ENCODE measurements around the gene RGL1. TPM values are rescaled to one million over a fixed set of nuclear protein-coding genes. Genes with fewer than 3 reads are reported as not detected.

RGL1 gene
- total and polyA plus RNA-seq, 2 donors (not counting 1 experiment from before 2014, with no cell fraction given) = 16.2 to 21.4 TPM

GRCh38 chr1:183925947-183926346, 121.0 kb downstream of the RGL1 start:
- H3K36me3 ChIP-seq (ENCODE audit: control insufficient read depth, insufficient read depth, low read length) = peaks cover 9% of the 10 kb centered on the region
- TF ChIP-seq EZH2 (IDR thresholded peaks at IDR 0.05; ENCODE audit: low read length, missing control alignments) (no peak), CTCF (conservative IDR thresholded peaks at IDR 0.05 in 1 of 2, IDR thresholded peaks at IDR 0.05 in 1 of 2; ENCODE audit: low read depth in 1 of 2, low read length in 2 of 2) (no peak)
- H3K27ac ChIP-seq (ENCODE audit: insufficient read depth, low read length) = no peak overlapping the region
- H3K27me3 ChIP-seq (ENCODE audit: control insufficient read depth, insufficient read depth, low read length) = no peaks in the 10 kb centered on the region
- H3K4me3 ChIP-seq (replicated peaks in 1 of 4; ENCODE audit: control extremely low read depth in 1 of 4, insufficient read depth in 1 of 4, low read depth in 3 of 4, low read length in 4 of 4) = no peak overlapping the region
- DNase-seq (ENCODE audit: low read depth in 2 of 2) = no peak
- H3K9me3 ChIP-seq (ENCODE audit: control insufficient read depth, insufficient read depth, low read depth, low read length) = no peaks in the 10 kb centered on the region
- no peak overlapping the region for H3K9ac ChIP-seq (ENCODE audit: insufficient read depth, low read length)
- no peak overlapping the region for H2AFZ ChIP-seq (ENCODE audit: low read length)
- H3K4me2 ChIP-seq (ENCODE audit: extremely low read depth, insufficient read depth, low read length) = no peak overlapping the region
- no peaks in the 10 kb centered on the region for H3K79me2 ChIP-seq (ENCODE audit: control insufficient read depth, insufficient read depth, low read length)
- no peaks in the 10 kb centered on the region for H3K4me1 ChIP-seq (ENCODE audit: control insufficient read depth, extremely low read depth, insufficient read depth, low read length)
- no peaks in the 10 kb centered on the region for H4K20me1 ChIP-seq (ENCODE audit: control insufficient read depth, extremely low read depth, insufficient read depth, low read length)

DNA sequence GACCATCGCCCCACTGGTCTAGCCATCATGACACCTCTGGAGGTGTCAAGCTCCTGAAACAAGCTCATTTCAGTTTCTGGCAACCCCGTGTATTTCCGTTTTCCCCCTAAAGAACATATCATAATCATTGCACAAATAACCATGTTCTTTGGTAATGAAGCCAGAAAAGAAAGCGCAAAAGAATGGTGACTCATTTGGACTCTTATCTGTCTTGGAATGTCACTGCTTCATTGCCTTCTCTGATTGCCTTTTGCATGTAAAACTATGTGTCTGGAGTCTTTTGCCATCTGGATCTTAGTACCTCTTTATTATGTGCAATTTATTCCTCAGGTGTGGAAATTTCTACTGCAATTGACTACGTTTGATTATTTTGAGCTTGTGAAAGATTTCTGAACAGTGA, 122.1 kb downstream of the RGL1 start:
- Histone ChIP-seq H3K9ac (ENCODE audit: insufficient read depth, low read length) (no peak overlapping the region), H3K27me3 (ENCODE audit: control insufficient read depth, insufficient read depth, low read length) (no peaks in the 10 kb centered on the region), H3K36me3 (ENCODE audit: control insufficient read depth, insufficient read depth, low read length) (peaks cover 8% of the 10 kb centered on the region), H3K4me2 (ENCODE audit: extremely low read depth, insufficient read depth, low read length) (no peak overlapping the region), H3K27ac (ENCODE audit: insufficient read depth, low read length) (no peak overlapping the region), H3K79me2 (ENCODE audit: control insufficient read depth, insufficient read depth, low read length) (no peaks in the 10 kb centered on the region), H3K9me3 (ENCODE audit: control insufficient read depth, insufficient read depth, low read depth, low read length) (no peaks in the 10 kb centered on the region), H4K20me1 (ENCODE audit: control insufficient read depth, extremely low read depth, insufficient read depth, low read length) (no peaks in the 10 kb centered on the region), H3K4me3 (replicated peaks in 1 of 4; ENCODE audit: control extremely low read depth in 1 of 4, insufficient read depth in 1 of 4, low read depth in 3 of 4, low read length in 4 of 4) (no peak overlapping the region), H2AFZ (ENCODE audit: low read length) (no peak overlapping the region), H3K4me1 (ENCODE audit: control insufficient read depth, extremely low read depth, insufficient read depth, low read length) (peaks cover 5% of the 10 kb centered on the region)
- TF ChIP-seq CTCF (conservative IDR thresholded peaks at IDR 0.05 in 1 of 2, IDR thresholded peaks at IDR 0.05 in 1 of 2; ENCODE audit: low read depth in 1 of 2, low read length in 2 of 2) = no peak
- TF ChIP-seq EZH2 (IDR thresholded peaks at IDR 0.05; ENCODE audit: low read length, missing control alignments) = no peak
- peak; percentile 47 to 81 for DNase-seq (ENCODE audit: low read depth in 2 of 2)

GRCh38 chr1:183931646-183932271, 126.8 kb downstream of the RGL1 start:
- TF ChIP-seq EZH2 (IDR thresholded peaks at IDR 0.05; ENCODE audit: low read length, missing control alignments) (no peak), CTCF (conservative IDR thresholded peaks at IDR 0.05 in 1 of 2, IDR thresholded peaks at IDR 0.05 in 1 of 2; ENCODE audit: low read depth in 1 of 2, low read length in 2 of 2) (no peak)
- peak in 1 of 2 donors; percentile 17 for DNase-seq (ENCODE audit: low read depth in 2 of 2)
- peak overlapping the region; percentile 72 for H3K4me2 ChIP-seq (ENCODE audit: extremely low read depth, insufficient read depth, low read length)
- peak overlapping the region; percentile 1 for H2AFZ ChIP-seq (ENCODE audit: low read length)
- H3K9ac ChIP-seq (ENCODE audit: insufficient read depth, low read length) = no peak overlapping the region
- no peak overlapping the region for H3K4me3 ChIP-seq (replicated peaks in 1 of 4; ENCODE audit: control extremely low read depth in 1 of 4, insufficient read depth in 1 of 4, low read depth in 3 of 4, low read length in 4 of 4)
- no peaks in the 10 kb centered on the region for H3K27me3 ChIP-seq (ENCODE audit: control insufficient read depth, insufficient read depth, low read length)
- H3K79me2 ChIP-seq (ENCODE audit: control insufficient read depth, insufficient read depth, low read length) = no peaks in the 10 kb centered on the region
- no peak overlapping the region for H3K27ac ChIP-seq (ENCODE audit: insufficient read depth, low read length)
- peaks cover 9% of the 10 kb centered on the region for H3K4me1 ChIP-seq (ENCODE audit: control insufficient read depth, extremely low read depth, insufficient read depth, low read length)
- no peaks in the 10 kb centered on the region for H3K9me3 ChIP-seq (ENCODE audit: control insufficient read depth, insufficient read depth, low read depth, low read length)
- peaks cover 3% of the 10 kb centered on the region for H3K36me3 ChIP-seq (ENCODE audit: control insufficient read depth, insufficient read depth, low read length)
- no peaks in the 10 kb centered on the region for H4K20me1 ChIP-seq (ENCODE audit: control insufficient read depth, extremely low read depth, insufficient read depth, low read length)
